NB4 (cell line): ENCODE measurements around the gene CDH22.

ENCODE experiments used
- CTCF ChIP-seq: IDR thresholded peaks from one replicate; pipeline ENCODE4 v1.5.1; 2012; ENCODE audit warnings: low read depth, low read length
- MYC ChIP-seq: IDR thresholded peaks from 2 replicates; pipeline ENCODE4 v1.6.1; 2011; ENCODE audit warnings: low read depth, low read length

- TF ChIP-seq MYC (no peak), CTCF (peak; percentile 76)
These were observed 40.9 kb upstream of the CDH22 start for GRCh38 chr20:46349035-46349741.
